Measurements from ENCODE around the gene RFXAP. TPM values are rescaled to one million over a fixed set of nuclear protein-coding genes. Genes with fewer than 3 reads are reported as not detected.

The RFXAP gene
- total RNA-seq, 1 donor from 2014 or later = 3.7 TPM

- peak; percentile 57 for ATAC-seq
- no peak for DNase-seq
- intact Hi-C loops (cut with micrococcal nuclease) = loop anchor here (10.0 kb wide), 1 partner anchor 127 kb away; no protein-coding TSS in a partner anchor
These were observed 39.3 kb downstream of the RFXAP start for GRCh38 chr13:36858290-36858689.

- no peak for DNase-seq
- intact Hi-C loops (cut with micrococcal nuclease) = loop anchor here (10.0 kb wide), 1 partner anchor 126 kb away; no protein-coding TSS in a partner anchor
- no peak for ATAC-seq
These were observed 40.2 kb downstream of the RFXAP start for GRCh38 chr13:36859259-36859658.

- ATAC-seq (no peak), DNase-seq (no peak)
- intact Hi-C loops (cut with micrococcal nuclease) = no loop called here
These were observed 43.1 kb downstream of the RFXAP start for GRCh38 chr13:36862002-36862685.

GRCh38 chr13:36862722-36863121 lies 43.7 kb downstream of the RFXAP start:
- DNase-seq = no peak
- ATAC-seq = no peak
- intact Hi-C loops (cut with micrococcal nuclease) = no loop called here

GRCh38 chr13:36865265-36865664 lies 46.2 kb downstream of the RFXAP start:
- ATAC-seq (no peak), DNase-seq (no peak)
- intact Hi-C loops (cut with micrococcal nuclease) = no loop called here

- intact Hi-C loops (cut with micrococcal nuclease) = no loop called here
- ATAC-seq = no peak
- no peak for DNase-seq
These were observed 47.2 kb downstream of the RFXAP start for GRCh38 chr13:36866232-36866631.

- ATAC-seq (no peak), DNase-seq (no peak)
- intact Hi-C loops (cut with micrococcal nuclease) = no loop called here
These were observed 51.1 kb downstream of the RFXAP start for GRCh38 chr13:36870050-36870692.

GRCh38 chr13:36872621-36873020 lies 53.6 kb downstream of the RFXAP start:
- peak; percentile 44 for DNase-seq
- ATAC-seq = peak; percentile 89
- intact Hi-C loops (cut with micrococcal nuclease) = no loop called here

- intact Hi-C loops (cut with micrococcal nuclease) = no loop called here
- DNase-seq (no peak), ATAC-seq (no peak)
These were observed 56.4 kb downstream of the RFXAP start for GRCh38 chr13:36875431-36875830.

GRCh38 chr13:36875961-36876360 lies 56.9 kb downstream of the RFXAP start:
- ATAC-seq (no peak), DNase-seq (no peak)
- intact Hi-C loops (cut with micrococcal nuclease) = no loop called here

Other genes with a start within 250 kb of the RFXAP start
- gene SERTM1, start 145.2 kb upstream of the RFXAP start, total RNA-seq = 3.1 TPM
- 4.5 TPM for gene SMAD9, start 101.0 kb downstream of the RFXAP start, total RNA-seq
- gene ALG5, start 180.1 kb downstream of the RFXAP start, total RNA-seq = 7.9 TPM
- gene EXOSC8, start 181.6 kb downstream of the RFXAP start, total RNA-seq = 20.8 TPM
- 34.8 TPM for gene SUPT20H, start 240.5 kb downstream of the RFXAP start, total RNA-seq

Measured in left ventricle myocardium superior (tissue), 1 donor.